HEK293 (cell line): ENCODE data around the gene HTN3.
"Not testable (repeated sequence)": the region's sequence is repeated elsewhere in the genome, so short reads cannot be mapped to it uniquely, and the experiment has no call there.

Experiments
- CTCF ChIP-seq: fragments of 450-650 bp; formaldehyde crosslinking; IDR thresholded peaks from 2 replicates; pipeline ENCODE4 v1.5.1; 2016; ENCODE audit warnings: missing biosample characterization, missing genetic modification characterization
- OVOL3 ChIP-seq: fragments of 450-650 bp; formaldehyde crosslinking; IDR thresholded peaks from 2 replicates; pipeline ENCODE4 v1.5.1; 2016; ENCODE audit warnings: missing biosample characterization, missing genetic modification characterization
- ZNF302 ChIP-seq: fragments of 450-650 bp; formaldehyde crosslinking; IDR thresholded peaks from 2 replicates; pipeline ENCODE4 v1.5.1; 2016; ENCODE audit warnings: missing biosample characterization, missing genetic modification characterization, low read depth
- ZNF580 ChIP-seq: fragments of 450-650 bp; formaldehyde crosslinking; IDR thresholded peaks from 2 replicates; pipeline ENCODE4 v1.5.1; 2016; ENCODE audit warnings: missing biosample characterization, missing genetic modification characterization
- ZNF76 ChIP-seq: fragments of 450-650 bp; formaldehyde crosslinking; IDR thresholded peaks from 2 replicates; pipeline ENCODE4; 2016; ENCODE audit warnings: low read depth, missing biosample characterization, missing genetic modification characterization, borderline replicate concordance
- TF ChIP-seq, protein P1 (sequence below): fragments of 450-650 bp; formaldehyde crosslinking; IDR thresholded peaks from 2 replicates; pipeline ENCODE4 v1.5.1; 2016; ENCODE audit warnings: missing biosample characterization, missing genetic modification characterization
- TF ChIP-seq, protein P2 (sequence below): fragments of 450-650 bp; formaldehyde crosslinking; IDR thresholded peaks from 2 replicates; pipeline ENCODE4 v1.5.1; 2016; ENCODE audit warnings: missing biosample characterization, missing genetic modification characterization

GRCh38 chr4:70028159-70028558, at the start of gene HTN3:
- not testable (repeated sequence) for TF ChIP-seq CTCF, ZNF580, ZNF76, ZNF302, OVOL3 (tag by site-specific recombination)
- TF ChIP-seq, protein P1, sequence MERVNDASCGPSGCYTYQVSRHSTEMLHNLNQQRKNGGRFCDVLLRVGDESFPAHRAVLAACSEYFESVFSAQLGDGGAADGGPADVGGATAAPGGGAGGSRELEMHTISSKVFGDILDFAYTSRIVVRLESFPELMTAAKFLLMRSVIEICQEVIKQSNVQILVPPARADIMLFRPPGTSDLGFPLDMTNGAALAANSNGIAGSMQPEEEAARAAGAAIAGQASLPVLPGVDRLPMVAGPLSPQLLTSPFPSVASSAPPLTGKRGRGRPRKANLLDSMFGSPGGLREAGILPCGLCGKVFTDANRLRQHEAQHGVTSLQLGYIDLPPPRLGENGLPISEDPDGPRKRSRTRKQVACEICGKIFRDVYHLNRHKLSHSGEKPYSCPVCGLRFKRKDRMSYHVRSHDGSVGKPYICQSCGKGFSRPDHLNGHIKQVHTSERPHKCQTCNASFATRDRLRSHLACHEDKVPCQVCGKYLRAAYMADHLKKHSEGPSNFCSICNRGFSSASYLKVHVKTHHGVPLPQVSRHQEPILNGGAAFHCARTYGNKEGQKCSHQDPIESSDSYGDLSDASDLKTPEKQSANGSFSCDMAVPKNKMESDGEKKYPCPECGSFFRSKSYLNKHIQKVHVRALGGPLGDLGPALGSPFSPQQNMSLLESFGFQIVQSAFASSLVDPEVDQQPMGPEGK (tag by site-specific recombination) = not testable (repeated sequence)
- TF ChIP-seq, protein P2, sequence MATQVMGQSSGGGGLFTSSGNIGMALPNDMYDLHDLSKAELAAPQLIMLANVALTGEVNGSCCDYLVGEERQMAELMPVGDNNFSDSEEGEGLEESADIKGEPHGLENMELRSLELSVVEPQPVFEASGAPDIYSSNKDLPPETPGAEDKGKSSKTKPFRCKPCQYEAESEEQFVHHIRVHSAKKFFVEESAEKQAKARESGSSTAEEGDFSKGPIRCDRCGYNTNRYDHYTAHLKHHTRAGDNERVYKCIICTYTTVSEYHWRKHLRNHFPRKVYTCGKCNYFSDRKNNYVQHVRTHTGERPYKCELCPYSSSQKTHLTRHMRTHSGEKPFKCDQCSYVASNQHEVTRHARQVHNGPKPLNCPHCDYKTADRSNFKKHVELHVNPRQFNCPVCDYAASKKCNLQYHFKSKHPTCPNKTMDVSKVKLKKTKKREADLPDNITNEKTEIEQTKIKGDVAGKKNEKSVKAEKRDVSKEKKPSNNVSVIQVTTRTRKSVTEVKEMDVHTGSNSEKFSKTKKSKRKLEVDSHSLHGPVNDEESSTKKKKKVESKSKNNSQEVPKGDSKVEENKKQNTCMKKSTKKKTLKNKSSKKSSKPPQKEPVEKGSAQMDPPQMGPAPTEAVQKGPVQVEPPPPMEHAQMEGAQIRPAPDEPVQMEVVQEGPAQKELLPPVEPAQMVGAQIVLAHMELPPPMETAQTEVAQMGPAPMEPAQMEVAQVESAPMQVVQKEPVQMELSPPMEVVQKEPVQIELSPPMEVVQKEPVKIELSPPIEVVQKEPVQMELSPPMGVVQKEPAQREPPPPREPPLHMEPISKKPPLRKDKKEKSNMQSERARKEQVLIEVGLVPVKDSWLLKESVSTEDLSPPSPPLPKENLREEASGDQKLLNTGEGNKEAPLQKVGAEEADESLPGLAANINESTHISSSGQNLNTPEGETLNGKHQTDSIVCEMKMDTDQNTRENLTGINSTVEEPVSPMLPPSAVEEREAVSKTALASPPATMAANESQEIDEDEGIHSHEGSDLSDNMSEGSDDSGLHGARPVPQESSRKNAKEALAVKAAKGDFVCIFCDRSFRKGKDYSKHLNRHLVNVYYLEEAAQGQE = not testable (repeated sequence)
